GM18951 (cell line): ENCODE results near the gene BAG3.

ENCODE experiments used
- POLR2A ChIP-seq: IDR thresholded peaks from 4 replicates; pipeline ENCODE4 v1.6.1; 2011; ENCODE audit warnings: mild to moderate bottlenecking; ENCODE audit not compliant: insufficient read length, insufficient read depth; ENCODE audit errors: extremely low read depth
- in situ Hi-C: fragments of 300-500 bp; cut with MboI; formaldehyde crosslinking; loops from one replicate; pipeline ENCODE4 v1.12.0; 2022; ENCODE audit warnings: low sequenced_read_pairs, mixed read lengths, inconsistent platforms; ENCODE audit not compliant: unreplicated experiment

Gene BAG3

GRCh38 chr10:119667562-119668328 is 16.6 kb downstream of the BAG3 start:
- in situ Hi-C loops: no loop called here
- TF ChIP-seq POLR2A: no peak

- in situ Hi-C loops: no loop called here
- no peak for TF ChIP-seq POLR2A
These were observed 17.3 kb downstream of the BAG3 start for GRCh38 chr10:119668461-119668860.

GRCh38 chr10:119669331-119669730 is 18.2 kb downstream of the BAG3 start:
- no peak for TF ChIP-seq POLR2A
- in situ Hi-C loops: no loop called here

DNA sequence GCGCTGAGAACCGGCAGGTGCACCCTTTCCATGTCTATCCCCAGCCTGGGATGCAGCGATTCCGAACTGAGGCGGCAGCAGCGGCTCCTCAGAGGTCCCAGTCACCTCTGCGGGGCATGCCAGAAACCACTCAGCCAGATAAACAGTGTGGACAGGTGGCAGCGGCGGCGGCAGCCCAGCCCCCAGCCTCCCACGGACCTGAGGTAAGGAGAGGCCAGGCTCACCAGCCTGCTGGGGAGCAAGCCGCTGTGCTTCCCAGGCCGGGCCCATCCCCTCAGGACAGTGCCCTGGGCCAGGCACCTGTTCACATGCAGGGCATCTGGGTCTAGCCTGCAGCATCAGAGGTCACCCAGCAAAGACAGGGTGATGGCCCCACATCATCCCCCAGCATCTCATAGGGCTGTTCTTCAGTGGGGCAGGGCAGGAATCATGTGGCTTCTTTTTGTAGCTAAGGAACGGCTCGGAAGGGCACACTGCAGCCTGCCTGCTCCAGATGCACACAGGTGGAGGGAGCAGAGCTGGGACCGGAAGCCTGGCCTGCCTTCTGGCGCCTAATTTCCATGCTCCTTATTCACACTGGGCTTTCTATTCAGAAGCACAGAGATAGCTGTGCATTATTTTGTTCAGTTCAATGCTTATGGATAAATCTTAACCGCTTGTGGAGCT is 18.9 kb downstream of the BAG3 start:
- no peak for TF ChIP-seq POLR2A
- in situ Hi-C loops: no loop called here

GRCh38 chr10:119670717-119671116 is 19.5 kb downstream of the BAG3 start:
- no peak for TF ChIP-seq POLR2A
- in situ Hi-C loops: no loop called here

- in situ Hi-C loops: no loop called here
- no peak for TF ChIP-seq POLR2A
These were observed 20.2 kb downstream of the BAG3 start for GRCh38 chr10:119671381-119671780.

DNA sequence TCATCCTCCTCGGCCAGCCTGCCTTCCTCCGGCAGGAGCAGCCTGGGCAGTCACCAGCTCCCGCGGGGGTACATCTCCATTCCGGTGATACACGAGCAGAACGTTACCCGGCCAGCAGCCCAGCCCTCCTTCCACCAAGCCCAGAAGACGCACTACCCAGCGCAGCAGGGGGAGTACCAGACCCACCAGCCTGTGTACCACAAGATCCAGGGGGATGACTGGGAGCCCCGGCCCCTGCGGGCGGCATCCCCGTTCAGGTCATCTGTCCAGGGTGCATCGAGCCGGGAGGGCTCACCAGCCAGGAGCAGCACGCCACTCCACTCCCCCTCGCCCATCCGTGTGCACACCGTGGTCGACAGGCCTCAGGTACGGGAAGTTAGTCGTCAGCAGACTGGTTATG is 21.1 kb downstream of the BAG3 start:
- no peak for TF ChIP-seq POLR2A
- in situ Hi-C loops: no loop called here

DNA sequence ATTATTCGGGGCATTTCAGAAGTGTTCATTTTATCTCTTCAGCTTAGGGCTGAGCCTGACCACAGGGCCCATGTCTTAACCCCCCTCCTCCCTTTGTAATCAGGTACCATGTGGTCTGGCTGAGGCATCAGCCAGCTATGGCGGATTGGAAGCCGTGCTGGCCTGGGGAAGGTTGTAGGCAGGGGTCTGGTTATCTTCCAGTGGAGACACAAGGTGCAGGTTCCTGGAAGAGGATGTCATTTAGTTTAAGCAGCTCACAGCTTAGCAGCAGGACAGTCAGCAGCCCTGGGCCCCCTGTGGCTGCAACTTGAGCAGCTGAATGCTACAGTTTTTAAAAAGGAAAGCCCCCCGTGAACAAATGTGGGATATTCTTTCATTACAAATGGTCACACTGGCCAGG is 22.1 kb downstream of the BAG3 start:
- TF ChIP-seq POLR2A: no peak
- in situ Hi-C loops: no loop called here

GRCh38 chr10:119675483-119676170 is 24.4 kb downstream of the BAG3 start:
- no peak for TF ChIP-seq POLR2A
- in situ Hi-C loops: no loop called here

DNA sequence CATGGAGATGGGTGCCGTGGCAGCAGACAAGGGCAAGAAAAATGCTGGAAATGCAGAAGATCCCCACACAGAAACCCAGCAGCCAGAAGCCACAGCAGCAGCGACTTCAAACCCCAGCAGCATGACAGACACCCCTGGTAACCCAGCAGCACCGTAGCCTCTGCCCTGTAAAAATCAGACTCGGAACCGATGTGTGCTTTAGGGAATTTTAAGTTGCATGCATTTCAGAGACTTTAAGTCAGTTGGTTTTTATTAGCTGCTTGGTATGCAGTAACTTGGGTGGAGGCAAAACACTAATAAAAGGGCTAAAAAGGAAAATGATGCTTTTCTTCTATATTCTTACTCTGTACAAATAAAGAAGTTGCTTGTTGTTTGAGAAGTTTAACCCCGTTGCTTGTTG is 25.9 kb downstream of the BAG3 start:
- TF ChIP-seq POLR2A: no peak
- in situ Hi-C loops: no loop called here

DNA sequence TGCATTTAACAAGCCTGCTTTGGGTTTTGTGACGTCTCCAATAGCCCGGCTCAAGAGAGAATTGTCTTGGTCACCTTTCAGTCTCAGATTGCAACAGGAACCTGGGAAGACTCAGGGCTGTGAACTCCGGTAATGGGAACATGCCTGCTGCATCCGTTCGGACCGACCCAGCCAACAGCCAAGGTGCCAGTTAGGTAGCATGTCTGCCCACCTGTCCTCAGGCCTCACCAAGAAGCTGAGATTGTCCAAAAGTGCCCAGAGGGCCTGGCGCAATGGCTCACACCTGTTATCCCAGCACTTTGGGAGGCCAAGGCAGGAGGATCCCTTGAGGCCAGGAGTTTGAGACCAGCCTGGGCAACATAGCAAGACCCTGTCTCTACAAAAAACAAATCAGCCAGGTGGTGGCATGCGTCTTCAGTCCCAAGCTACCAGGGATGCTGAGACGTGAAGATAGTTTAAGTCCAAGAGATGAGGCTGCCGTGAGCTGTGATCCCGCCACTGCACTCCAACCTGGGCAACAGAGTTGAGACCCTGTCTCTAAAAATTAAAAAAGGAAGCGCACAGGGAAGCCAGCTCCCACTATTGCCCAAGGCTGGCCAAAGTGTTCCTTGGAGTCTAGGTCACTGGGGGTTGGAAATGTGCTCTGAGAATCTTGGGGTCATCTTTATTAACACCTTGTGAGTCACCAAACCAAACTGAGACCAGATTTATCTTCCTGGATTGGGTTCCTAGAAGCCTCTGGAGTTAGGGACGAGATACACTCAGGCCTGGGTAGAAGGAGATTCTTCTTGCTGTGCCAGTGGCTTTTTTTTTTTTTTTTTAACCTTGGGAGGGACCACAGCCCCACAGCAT is 26.9 kb downstream of the BAG3 start:
- in situ Hi-C loops: no loop called here
- no peak for TF ChIP-seq POLR2A

GRCh38 chr10:119679480-119679829 is 28.3 kb downstream of the BAG3 start:
- in situ Hi-C loops: no loop called here
- TF ChIP-seq POLR2A: no peak

DNA sequence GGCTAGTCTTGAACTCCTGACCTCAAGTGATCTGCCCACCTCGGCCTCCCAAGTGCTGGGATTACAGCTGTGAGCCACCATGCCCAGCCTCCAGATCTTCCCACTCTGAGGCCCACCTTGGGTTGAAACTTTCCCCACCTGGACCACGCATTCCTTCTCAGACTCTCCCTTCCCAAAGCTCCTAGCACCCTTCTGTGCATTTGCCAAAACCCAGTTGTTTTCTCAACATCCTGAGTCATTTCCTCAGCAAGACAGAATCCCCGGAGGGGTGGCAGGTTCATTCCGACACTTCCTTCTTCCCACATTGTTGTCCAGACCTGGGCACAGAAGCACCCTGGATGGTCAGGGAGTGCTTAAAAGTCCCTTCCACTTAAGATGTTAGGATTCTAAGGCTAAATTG is 28.9 kb downstream of the BAG3 start:
- no peak for TF ChIP-seq POLR2A
- in situ Hi-C loops: loop anchor here (10.0 kb wide), 1 partner anchor 175 kb away; no protein-coding TSS in a partner anchor
